Measurements from ENCODE around the gene PNLIPRP2.

The PNLIPRP2 gene

GRCh38 chr10:116612107-116612769, 8.5 kb upstream of the PNLIPRP2 start:
- no peak for DNase-seq (ENCODE audit: low read depth in 2 of 2)

GRCh38 chr10:116613471-116613870, 7.3 kb upstream of the PNLIPRP2 start:
- no peak for DNase-seq (ENCODE audit: low read depth in 2 of 2)

DNA sequence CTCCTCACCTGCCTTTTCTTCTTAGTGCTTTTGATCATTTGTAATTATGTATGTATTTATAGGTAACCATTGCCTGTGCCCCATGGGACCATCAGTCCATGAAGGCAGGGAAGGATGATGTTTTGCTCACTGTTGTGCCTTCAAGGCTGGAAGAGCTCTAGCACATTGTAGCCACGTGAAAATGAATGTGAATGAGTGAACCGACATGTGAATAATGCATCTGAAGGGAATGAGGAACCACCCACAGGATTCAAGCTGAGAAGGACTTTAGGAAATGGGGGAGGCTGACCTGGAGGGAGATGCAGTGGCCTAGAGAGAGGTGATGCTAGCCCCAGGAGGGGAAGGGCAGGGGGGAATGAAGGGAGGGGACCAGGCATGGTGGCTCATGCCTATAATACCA, 6.0 kb upstream of the PNLIPRP2 start:
- DNase-seq (ENCODE audit: low read depth in 2 of 2), result no peak

DNA sequence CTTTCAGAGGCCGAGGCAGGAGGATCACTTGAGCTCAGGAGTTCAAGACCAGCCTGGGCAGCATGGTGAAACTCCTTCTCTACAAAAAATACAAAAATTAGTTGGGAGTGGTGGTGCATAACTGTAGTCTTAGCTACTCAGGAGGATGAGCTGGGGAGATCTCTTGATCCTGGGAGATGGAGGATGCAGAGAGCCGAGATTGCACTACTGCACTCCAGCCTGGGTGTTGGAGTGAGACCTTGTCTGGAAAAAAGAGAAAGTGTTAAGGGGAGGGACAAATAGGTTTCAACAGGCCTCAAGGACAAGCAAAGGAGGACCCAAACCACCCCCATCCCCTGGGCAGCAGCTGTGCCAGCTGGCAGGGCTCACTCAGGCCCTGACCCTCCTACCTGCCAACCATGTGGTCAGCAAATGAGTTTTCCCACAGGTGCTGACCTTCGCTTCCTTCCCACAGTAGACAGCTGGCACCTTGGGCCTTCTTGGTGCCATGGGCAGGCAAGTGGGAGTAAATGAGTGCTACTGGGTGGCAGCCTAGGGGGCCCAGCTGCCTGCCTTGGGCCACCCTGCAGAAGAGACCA, 5.5 kb upstream of the PNLIPRP2 start:
- no peak for DNase-seq (ENCODE audit: low read depth in 2 of 2)

- DNase-seq (ENCODE audit: low read depth in 2 of 2), result no peak
Observed at GRCh38 chr10:116621476-116621875, 723 bp downstream of the PNLIPRP2 start.

DNA sequence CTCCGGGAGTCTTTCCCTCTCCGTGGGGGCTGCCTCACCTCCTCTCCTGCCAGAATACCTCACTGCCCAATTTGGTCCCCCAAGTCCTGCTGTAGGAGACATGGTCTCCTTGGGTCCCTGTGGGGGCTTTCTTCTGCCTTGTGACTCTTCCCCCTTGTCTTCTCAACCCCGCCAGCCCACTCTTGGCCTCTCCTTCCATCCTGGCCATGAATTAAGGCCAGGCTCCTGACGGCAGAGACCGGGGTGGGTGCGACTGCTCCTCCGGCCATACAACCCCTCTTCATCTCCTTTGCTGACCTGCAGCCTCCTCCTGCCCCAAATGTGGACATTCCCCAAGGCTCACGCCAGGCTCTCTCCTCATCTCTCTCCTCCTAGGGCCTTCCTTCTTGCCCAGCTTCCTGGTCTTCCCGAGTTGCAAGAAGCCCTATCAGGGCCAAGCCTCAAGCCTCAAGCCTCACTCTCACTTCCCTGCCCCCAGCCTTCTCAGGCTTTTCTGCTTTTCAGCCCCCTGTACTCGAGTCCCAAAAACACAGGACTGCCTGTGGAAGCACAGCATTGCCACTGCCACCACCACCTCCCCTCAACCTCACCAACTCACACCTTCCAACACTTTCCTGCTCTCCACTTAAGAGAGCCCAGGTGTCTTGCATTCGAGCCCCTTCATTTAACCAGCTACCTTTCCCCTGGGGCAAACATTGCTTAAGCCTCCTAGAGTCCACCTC, 1.3 kb downstream of the PNLIPRP2 start:
- DNase-seq (ENCODE audit: low read depth in 2 of 2), result no peak

DNA sequence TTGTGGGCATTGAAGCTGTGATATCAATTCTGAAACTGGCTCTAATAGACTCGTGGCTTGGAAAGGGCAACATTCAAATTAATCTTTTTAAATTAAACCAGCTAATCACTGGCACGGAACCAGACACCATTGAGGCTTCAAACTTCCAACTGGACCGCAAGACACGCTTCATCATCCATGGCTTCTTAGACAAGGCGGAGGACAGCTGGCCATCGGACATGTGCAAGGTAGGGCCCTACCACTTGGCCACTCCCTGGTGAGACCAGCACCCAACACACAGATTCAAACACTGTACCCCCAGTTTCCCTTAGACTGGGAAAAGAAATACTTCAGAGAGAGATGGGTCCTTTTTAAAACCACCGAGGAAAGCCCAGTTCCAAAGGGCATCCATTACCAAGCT, 5.1 kb downstream of the PNLIPRP2 start:
- no peak for DNase-seq (ENCODE audit: low read depth in 2 of 2)

DNA sequence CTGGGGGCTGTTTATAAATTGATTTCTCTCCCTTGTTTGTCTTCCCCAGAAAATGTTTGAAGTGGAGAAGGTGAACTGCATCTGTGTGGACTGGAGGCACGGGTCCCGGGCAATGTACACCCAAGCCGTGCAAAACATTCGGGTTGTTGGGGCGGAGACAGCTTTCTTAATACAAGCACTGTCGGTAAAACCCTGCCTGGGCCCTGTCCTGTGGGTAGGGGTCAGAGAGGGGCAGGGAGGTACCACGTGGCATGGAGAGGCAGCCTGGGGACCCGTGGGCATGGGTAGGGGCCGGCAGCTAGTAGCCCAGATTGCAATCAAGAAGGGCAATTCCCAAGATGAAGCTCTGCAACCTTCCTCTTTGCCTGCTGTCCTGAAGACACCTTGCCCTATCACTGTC, 6.1 kb downstream of the PNLIPRP2 start:
- DNase-seq (ENCODE audit: low read depth in 2 of 2), result no peak

- DNase-seq (ENCODE audit: low read depth in 2 of 2), result no peak
Observed at GRCh38 chr10:116627386-116627933, 6.7 kb downstream of the PNLIPRP2 start.

- DNase-seq (ENCODE audit: low read depth in 2 of 2), result no peak
Observed at GRCh38 chr10:116629340-116629739, 8.6 kb downstream of the PNLIPRP2 start.

DNA sequence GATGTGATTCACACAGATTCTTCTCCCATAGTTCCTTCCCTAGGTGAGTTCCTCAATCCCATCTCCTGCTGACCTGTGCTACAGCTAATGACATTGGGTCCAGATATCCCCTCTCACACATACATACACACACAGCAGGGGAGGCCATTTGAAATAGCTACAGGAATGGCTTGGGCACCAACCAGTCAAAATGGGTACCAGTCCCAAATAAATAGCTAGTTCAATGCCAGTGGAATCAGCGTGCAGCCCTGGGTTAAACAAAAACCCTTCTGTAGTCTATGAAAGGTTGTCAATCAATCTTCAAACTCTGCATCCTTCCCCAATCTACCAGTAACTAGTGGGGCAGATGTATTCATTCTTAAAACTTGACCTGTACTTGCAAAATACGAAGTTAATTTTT, 9.3 kb downstream of the PNLIPRP2 start:
- DNase-seq (ENCODE audit: low read depth in 2 of 2), result no peak

GRCh38 chr10:116631871-116632295, 11.1 kb downstream of the PNLIPRP2 start:
- no peak for DNase-seq (ENCODE audit: low read depth in 2 of 2)

DNA sequence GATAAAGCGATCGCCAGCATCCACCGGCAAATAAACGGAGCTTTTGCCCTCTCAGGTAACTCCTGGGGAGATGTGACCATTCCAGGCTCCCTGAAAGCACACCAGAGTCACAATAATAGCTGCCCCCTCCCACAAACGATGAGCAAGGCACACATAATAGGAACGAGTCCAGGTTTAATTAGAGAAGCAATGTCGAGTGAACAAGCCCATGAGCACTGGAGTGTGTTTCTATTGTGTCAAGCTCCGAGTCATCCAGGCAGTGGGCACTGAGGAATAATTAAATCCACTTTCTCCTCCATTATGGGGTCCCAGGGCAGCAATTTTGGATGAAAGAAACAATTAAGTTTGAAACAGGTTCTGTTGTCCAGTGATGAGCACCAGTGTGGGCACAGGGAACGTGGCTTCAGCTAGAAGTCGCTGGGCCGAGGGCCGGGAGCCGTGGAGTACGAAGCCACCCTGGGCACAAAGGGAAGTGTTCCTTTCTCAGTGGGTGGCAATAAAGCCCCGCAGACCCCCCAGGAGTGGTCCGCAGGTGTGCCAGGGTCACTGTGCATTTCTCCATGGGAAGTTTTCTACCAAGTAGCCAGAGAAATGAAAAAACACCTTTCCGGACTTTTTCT, 12.0 kb downstream of the PNLIPRP2 start:
- DNase-seq (ENCODE audit: low read depth in 2 of 2), result no peak

GRCh38 chr10:116633216-116633600, 12.5 kb downstream of the PNLIPRP2 start:
- no peak for DNase-seq (ENCODE audit: low read depth in 2 of 2)

- DNase-seq (ENCODE audit: low read depth in 2 of 2), result no peak
Observed at GRCh38 chr10:116634126-116634975, 13.6 kb downstream of the PNLIPRP2 start.

- no peak for DNase-seq (ENCODE audit: low read depth in 2 of 2)
Observed at GRCh38 chr10:116636385-116636784, 15.6 kb downstream of the PNLIPRP2 start.

GRCh38 chr10:116636976-116637375, 16.2 kb downstream of the PNLIPRP2 start:
- DNase-seq (ENCODE audit: low read depth in 2 of 2), result no peak

GRCh38 chr10:116637830-116638229, 17.1 kb downstream of the PNLIPRP2 start:
- DNase-seq (ENCODE audit: low read depth in 2 of 2), result no peak

DNA sequence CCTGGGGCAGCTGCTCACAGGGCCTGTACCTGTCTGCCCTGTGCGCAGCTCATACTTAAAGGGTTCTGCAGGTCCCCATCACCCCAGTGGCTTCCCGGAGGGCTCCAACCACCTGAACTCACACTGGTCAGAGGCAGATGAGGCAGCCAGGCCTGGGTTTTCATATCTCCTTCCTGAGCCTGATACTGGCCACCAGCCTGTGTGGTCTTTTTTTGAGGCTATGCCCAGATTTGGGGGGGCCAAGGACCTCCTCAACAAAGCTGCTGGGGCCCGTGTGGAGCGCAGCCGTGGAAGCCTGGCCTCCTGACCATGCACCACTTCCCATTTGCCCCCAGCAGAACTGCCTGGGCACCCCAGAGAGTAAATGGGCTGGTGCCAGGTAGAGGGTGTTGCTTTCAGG, 25.7 kb downstream of the PNLIPRP2 start:
- no peak for DNase-seq (ENCODE audit: low read depth in 2 of 2)

GRCh38 chr10:116648903-116649302, 28.1 kb downstream of the PNLIPRP2 start:
- no peak for DNase-seq (ENCODE audit: low read depth in 2 of 2)

DNA sequence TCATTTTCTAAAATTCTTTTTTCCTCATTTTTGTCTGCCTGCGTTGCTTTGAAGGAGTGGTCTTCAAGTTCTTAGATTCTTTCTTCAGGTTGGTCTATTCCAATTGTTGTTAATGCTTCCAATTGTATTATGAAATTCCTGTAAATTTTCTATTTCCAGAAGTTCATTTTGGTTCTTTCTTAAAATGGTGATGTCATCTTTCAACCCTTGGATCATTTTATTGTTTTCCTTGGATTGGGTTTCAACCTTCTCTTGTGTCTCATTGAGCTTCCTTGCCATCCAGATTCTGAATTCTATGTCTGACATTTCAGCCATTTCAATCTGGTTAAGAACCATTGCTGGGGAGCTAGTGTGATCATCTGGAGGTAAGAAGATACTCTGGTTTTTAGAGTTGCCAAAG, 33.1 kb downstream of the PNLIPRP2 start:
- no peak for DNase-seq (ENCODE audit: low read depth in 2 of 2)

DNA sequence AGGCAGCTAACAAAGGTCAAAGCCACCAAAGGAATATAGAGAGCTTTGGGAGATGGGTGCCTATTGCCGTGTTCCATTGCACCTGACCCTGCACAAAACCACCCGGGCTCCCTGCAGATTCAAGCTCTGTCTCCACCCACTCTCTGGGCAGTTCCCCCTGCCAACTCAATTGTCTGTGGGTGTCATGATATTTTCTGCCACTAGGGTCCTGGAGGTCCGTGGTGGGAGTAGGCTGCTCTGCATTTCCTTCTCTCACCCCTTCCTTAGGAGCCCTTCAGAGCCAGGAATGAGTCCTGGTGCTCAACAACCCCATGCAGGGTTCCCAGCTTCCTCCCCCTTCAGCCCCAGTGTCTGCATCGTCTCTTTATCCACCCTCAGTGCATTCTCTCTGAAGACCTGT, 34.1 kb downstream of the PNLIPRP2 start:
- no peak for DNase-seq (ENCODE audit: low read depth in 2 of 2)

All from fibroblast of skin of left biceps (primary cell).